SU-DHL-6 (cell line): ENCODE results near the gene RAB41.
"Not testable (repeated sequence)": the region's sequence is repeated elsewhere in the genome, so short reads cannot be mapped to it uniquely, and the experiment has no call there.

ENCODE experiments used
- H2AFZ ChIP-seq: fragments of 200-600 bp; sonication (generic); 2 replicates; pipeline ENCODE4 v1.6.1; 2014; ENCODE audit warnings: low read depth, mild to moderate bottlenecking, moderate library complexity, mixed read lengths, antibody characterized with exemption, low read length; ENCODE audit not compliant: severe bottlenecking
- H3F3A ChIP-seq: fragments of 200-600 bp; shearing (Covaris generic); 2 replicates; pipeline ENCODE4 v1.6.0; 2016; ENCODE audit warnings: antibody characterized with exemption, mild to moderate bottlenecking; ENCODE audit not compliant: insufficient read depth
- H3K27ac ChIP-seq: fragments of 200-600 bp; sonication (generic); 2 replicates; pipeline ENCODE4 v1.5.1; 2016; ENCODE audit warnings: low read depth, mild to moderate bottlenecking, low read length, moderate library complexity, mixed read lengths
- H3K27me3 ChIP-seq: fragments of 200-600 bp; sonication (generic), shearing (Covaris generic); 2 replicates; pipeline ENCODE4 v1.6.0; 2014; ENCODE audit warnings: mild to moderate bottlenecking, low read length
- H3K36me3 ChIP-seq: fragments of 200-600 bp; sonication (generic); 2 replicates; pipeline ENCODE4 v1.6.1; 2014; ENCODE audit warnings: mild to moderate bottlenecking, low read length, mixed read lengths
- H3K4me2 ChIP-seq: fragments of 300-600, 200-600 bp; shearing (Covaris generic), sonication (generic); 2 replicates; pipeline ENCODE4 v1.6.0; 2014; ENCODE audit warnings: low read length, low read depth, mild to moderate bottlenecking; ENCODE audit not compliant: poor library complexity, severe bottlenecking
- H3K4me3 ChIP-seq: fragments of 200-600 bp; sonication (generic); 2 replicates; pipeline ENCODE4 v1.5.1; 2014; ENCODE audit warnings: antibody characterized with exemption, low read length, mild to moderate bottlenecking, mixed read lengths; ENCODE audit not compliant: insufficient read depth, poor library complexity, severe bottlenecking
- H3K79me2 ChIP-seq: fragments of 200-600 bp; sonication (generic); 2 replicates; pipeline ENCODE4 v1.6.1; 2014; ENCODE audit warnings: mild to moderate bottlenecking, low read length, moderate library complexity; ENCODE audit not compliant: insufficient read depth
- H3K9ac ChIP-seq: fragments of 200-600 bp; sonication (generic); 2 replicates; pipeline ENCODE4 v1.7.0; 2014; ENCODE audit warnings: mild to moderate bottlenecking, low read length
- H3K9me2 ChIP-seq: fragments of 200-600 bp; sonication (generic); replicated peaks from 2 replicates; pipeline ENCODE4 v1.6.1; 2014; ENCODE audit warnings: low read length; ENCODE audit not compliant: insufficient read depth
- H3K9me3 ChIP-seq: fragments of 200-600 bp; sonication (generic); 2 replicates; pipeline ENCODE4 v1.6.1; 2014; ENCODE audit warnings: low read length, mixed read lengths; ENCODE audit not compliant: insufficient read depth
- H4K20me1 ChIP-seq: fragments of 200-600 bp; sonication (generic); 2 replicates; pipeline ENCODE4 v1.6.1; 2014; ENCODE audit warnings: low read depth, mild to moderate bottlenecking, antibody characterized with exemption, low read length, moderate library complexity, mixed read lengths
- EZH2phosphoT487 ChIP-seq: fragments of 200-600 bp; sonication (generic), shearing (Covaris generic); conservative IDR thresholded peaks from 2 replicates; pipeline ENCODE4 v1.6.1; 2018; ENCODE audit warnings: mild to moderate bottlenecking, antibody characterized with exemption, low read length, moderate library complexity, mixed read lengths
- TF ChIP-seq, protein P1 (sequence below): fragments of 200-600 bp; sonication (generic); IDR thresholded peaks from one replicate; pipeline ENCODE4 v1.5.1; 2017; ENCODE audit warnings: antibody characterized with exemption, mild to moderate bottlenecking, low read length, moderate library complexity; ENCODE audit not compliant: insufficient read depth, poor library complexity, severe bottlenecking

The RAB41 gene

DNA sequence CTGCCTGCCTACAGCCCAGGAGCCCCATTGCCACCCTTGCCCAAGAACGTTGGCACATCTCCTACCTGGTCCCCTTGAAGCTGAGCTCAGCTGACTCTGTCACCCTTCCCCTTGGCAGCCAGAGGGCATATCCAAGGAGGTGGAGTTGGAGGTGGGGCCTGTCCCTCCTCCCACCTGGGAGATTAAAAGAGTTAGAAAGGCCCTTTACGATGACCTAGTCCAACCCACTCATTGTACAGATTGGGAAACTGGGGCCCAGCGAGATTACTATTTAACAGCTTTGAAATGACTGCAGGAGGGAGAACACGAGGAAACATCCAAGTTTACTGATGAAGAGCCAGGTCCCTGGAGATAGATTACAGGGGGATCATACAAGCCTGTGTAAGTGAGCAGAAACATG, 21.9 kb upstream of the RAB41 start, which contains the start of gene P2RY4:
P2RY4 (minus strand) TSS at position 101 of the 400 bp plus-strand sequence. CDS start 580 bp downstream, outside the sequence.
- no peaks in the 10 kb centered on the region for H3K9me3 ChIP-seq
- H3K4me2 ChIP-seq, result no peak within 1 kb of the TSS
- H3K27me3 ChIP-seq, result no peaks in the 10 kb centered on the region
- H2AFZ ChIP-seq, result no peak within 1 kb of the TSS
- TF ChIP-seq, protein P1, sequence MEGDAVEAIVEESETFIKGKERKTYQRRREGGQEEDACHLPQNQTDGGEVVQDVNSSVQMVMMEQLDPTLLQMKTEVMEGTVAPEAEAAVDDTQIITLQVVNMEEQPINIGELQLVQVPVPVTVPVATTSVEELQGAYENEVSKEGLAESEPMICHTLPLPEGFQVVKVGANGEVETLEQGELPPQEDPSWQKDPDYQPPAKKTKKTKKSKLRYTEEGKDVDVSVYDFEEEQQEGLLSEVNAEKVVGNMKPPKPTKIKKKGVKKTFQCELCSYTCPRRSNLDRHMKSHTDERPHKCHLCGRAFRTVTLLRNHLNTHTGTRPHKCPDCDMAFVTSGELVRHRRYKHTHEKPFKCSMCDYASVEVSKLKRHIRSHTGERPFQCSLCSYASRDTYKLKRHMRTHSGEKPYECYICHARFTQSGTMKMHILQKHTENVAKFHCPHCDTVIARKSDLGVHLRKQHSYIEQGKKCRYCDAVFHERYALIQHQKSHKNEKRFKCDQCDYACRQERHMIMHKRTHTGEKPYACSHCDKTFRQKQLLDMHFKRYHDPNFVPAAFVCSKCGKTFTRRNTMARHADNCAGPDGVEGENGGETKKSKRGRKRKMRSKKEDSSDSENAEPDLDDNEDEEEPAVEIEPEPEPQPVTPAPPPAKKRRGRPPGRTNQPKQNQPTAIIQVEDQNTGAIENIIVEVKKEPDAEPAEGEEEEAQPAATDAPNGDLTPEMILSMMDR, result no peak
- no peak for TF ChIP-seq EZH2phosphoT487
- no peaks in the 10 kb centered on the region for H3F3A ChIP-seq
- no peaks in the 10 kb centered on the region for H3K36me3 ChIP-seq
- no peaks in the 10 kb centered on the region for H3K9me2 ChIP-seq
- H4K20me1 ChIP-seq, result no peaks in the 10 kb centered on the region
- H3K9ac ChIP-seq, result no peak within 1 kb of the TSS
- H3K4me3 ChIP-seq, result no peak within 1 kb of the TSS
- H3K79me2 ChIP-seq, result no peaks in the 10 kb centered on the region
- no peak within 1 kb of the TSS for H3K27ac ChIP-seq

DNA sequence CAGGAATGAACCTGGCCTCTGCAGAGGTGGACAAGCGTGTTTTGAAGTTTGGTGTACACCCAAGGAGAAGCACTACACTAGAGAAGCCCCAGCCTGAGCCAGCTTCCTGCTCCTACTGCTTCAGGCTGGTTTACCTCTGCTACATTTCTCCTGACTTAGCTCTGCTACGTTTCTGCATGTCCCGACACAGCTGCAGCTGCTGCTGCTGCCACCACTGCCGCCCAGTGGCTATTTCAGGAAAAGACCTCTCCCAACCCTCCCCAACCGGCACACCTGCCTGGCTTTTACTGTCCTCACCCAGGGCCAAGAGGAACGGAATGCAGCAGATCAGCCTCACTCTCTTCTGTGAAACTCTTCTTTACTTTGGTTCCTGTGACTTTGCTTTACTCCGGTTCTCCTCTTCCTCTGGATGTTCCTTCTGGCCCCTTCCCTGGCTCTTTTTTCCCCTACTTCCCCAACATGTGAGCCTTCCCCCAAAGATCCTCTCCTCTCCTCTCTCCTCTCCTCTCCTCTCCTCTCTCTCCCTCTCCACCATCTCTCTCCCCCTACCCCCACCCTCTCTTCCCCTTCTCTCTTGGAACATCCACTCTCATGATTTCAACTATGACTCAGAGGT, 18.9 kb upstream of the RAB41 start:
- Histone ChIP-seq H3K9me3 (no peaks in the 10 kb centered on the region), H3K9me2 (no peaks in the 10 kb centered on the region), H3F3A (no peaks in the 10 kb centered on the region), H3K27ac (no peak overlapping the region), H3K27me3 (no peaks in the 10 kb centered on the region), H3K9ac (no peak overlapping the region), H2AFZ (no peak overlapping the region), H3K79me2 (no peaks in the 10 kb centered on the region), H3K4me2 (no peak overlapping the region), H4K20me1 (no peaks in the 10 kb centered on the region), H3K4me3 (no peak overlapping the region), H3K36me3 (no peaks in the 10 kb centered on the region)
- TF ChIP-seq EZH2phosphoT487, result no peak

DNA sequence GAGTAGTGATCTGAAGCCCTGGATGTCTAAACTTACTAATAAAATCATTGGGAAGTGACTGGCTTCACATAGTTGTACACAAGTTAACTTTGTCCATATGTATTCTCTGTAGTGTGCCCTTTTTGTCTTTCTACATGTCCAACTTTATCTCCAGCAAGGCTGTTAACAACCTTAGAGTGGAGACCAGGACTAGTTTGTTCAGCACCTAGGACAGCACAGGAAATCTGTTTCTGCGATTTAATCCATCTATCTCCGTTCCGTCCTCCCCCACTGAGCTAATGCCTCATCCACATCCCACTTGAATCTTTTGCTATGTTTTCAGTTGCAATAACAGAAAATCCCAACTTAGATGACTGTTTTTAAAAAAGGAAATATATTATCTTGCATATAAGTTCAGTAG, 17.2 kb upstream of the RAB41 start:
- H3K9me2 ChIP-seq, result no peaks in the 10 kb centered on the region
- no peak overlapping the region for H3K4me3 ChIP-seq
- no peak overlapping the region for H3K4me2 ChIP-seq
- H4K20me1 ChIP-seq, result no peaks in the 10 kb centered on the region
- no peak for TF ChIP-seq EZH2phosphoT487
- TF ChIP-seq, protein P1, result no peak
- H3F3A ChIP-seq, result no peaks in the 10 kb centered on the region
- H3K79me2 ChIP-seq, result no peaks in the 10 kb centered on the region
- H3K36me3 ChIP-seq, result no peaks in the 10 kb centered on the region
- H3K9ac ChIP-seq, result no peak overlapping the region
- no peaks in the 10 kb centered on the region for H3K27me3 ChIP-seq
- no peak overlapping the region for H2AFZ ChIP-seq
- no peaks in the 10 kb centered on the region for H3K9me3 ChIP-seq
- no peak overlapping the region for H3K27ac ChIP-seq

DNA sequence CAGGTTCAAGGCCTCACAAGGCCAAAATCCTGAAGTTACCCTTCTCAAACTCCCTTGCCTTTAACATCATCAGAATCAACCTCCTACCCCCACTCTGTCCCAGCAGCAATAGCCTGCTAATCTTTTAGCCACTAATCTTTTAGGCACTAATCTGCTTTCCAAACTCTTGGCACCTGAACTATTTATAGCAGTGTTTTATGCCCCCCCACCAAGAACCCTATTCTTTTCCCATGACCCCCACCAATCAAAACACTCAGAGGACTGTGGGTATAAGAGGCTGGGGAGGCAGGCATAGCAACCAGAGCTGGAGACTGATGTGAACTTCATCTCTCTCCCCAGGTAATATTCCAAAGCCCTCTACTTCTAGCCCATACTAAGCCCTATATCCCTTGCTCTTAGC, 13.9 kb upstream of the RAB41 start, which contains the start of gene ARR3:
ARR3 (plus strand) TSS at position 301 of the 400 bp plus-strand sequence. CDS start 1,052 bp downstream, outside the sequence.
- Histone ChIP-seq H3K9me3 (no peaks in the 10 kb centered on the region), H3F3A (no peaks in the 10 kb centered on the region), H3K36me3 (no peaks in the 10 kb centered on the region), H4K20me1 (no peaks in the 10 kb centered on the region), H3K9me2 (no peaks in the 10 kb centered on the region), H3K79me2 (no peaks in the 10 kb centered on the region), H3K9ac (no peak within 1 kb of the TSS), H3K4me2 (no peak within 1 kb of the TSS), H3K4me3 (no peak within 1 kb of the TSS), H2AFZ (no peak within 1 kb of the TSS), H3K27me3 (no peaks in the 10 kb centered on the region), H3K27ac (no peak within 1 kb of the TSS)
- TF ChIP-seq EZH2phosphoT487, result no peak
- TF ChIP-seq, protein P1, result no peak

DNA sequence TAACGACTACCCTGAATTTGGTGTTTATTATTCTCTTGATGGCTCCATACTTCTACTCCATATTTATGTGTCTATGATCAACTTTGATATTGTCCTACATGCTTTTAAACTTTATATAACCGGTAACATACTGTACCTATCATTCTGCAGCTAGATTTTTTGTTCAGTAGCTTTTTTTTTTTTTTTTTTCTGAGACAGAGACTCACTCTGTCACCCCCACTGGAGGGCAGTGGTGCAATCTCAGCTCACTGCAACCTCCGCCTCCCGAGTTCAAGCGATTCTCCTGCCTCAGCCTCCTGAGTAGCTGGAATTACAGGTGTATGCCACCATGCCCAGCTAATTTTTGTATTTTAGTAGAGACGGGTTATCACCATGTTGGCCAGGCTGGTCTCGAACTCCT, 7.9 kb upstream of the RAB41 start:
- not testable (repeated sequence) for H3K4me2 ChIP-seq, H3K36me3 ChIP-seq, H2AFZ ChIP-seq, H3K4me3 ChIP-seq, H3K27ac ChIP-seq, H4K20me1 ChIP-seq, H3K9ac ChIP-seq, H3F3A ChIP-seq, H3K79me2 ChIP-seq, H3K27me3 ChIP-seq, H3K9me2 ChIP-seq, H3K9me3 ChIP-seq
